ENCODE measurements around the gene UPP1.
A peak's percentile ranks its signal among the peaks of the same experiment; 100 is the strongest.

UPP1 gene

GRCh38 chr7:48085942-48086341, 3.1 kb upstream of the UPP1 start:
- no peak for DNase-seq (ENCODE audit: low read depth)

- DNase-seq (ENCODE audit: low read depth) = no peak
Observed at GRCh38 chr7:48087349-48087748, 1.7 kb upstream of the UPP1 start.

GRCh38 chr7:48088559-48089045, 463 bp upstream of the UPP1 start:
- no peak for DNase-seq (ENCODE audit: low read depth)

- no peak for DNase-seq (ENCODE audit: low read depth)
Observed at GRCh38 chr7:48090095-48090805, 1.2 kb downstream of the UPP1 start.

- no peak for DNase-seq (ENCODE audit: low read depth)
Observed at GRCh38 chr7:48091506-48092433, 2.7 kb downstream of the UPP1 start.

- no peak for DNase-seq (ENCODE audit: low read depth)
Observed at GRCh38 chr7:48094861-48095293, 5.8 kb downstream of the UPP1 start.

- no peak for DNase-seq (ENCODE audit: low read depth)
Observed at GRCh38 chr7:48096273-48096672, 7.2 kb downstream of the UPP1 start.

- no peak for DNase-seq (ENCODE audit: low read depth)
Observed at GRCh38 chr7:48097521-48098231, 8.6 kb downstream of the UPP1 start.

GRCh38 chr7:48098846-48099245, 9.8 kb downstream of the UPP1 start:
- DNase-seq (ENCODE audit: low read depth) = no peak

- no peak for DNase-seq (ENCODE audit: low read depth)
Observed at GRCh38 chr7:48099781-48100180, 10.7 kb downstream of the UPP1 start.

GRCh38 chr7:48101352-48101751, 12.3 kb downstream of the UPP1 start:
- DNase-seq (ENCODE audit: low read depth) = no peak

- DNase-seq (ENCODE audit: low read depth) = no peak
Observed at GRCh38 chr7:48101968-48102367, 12.9 kb downstream of the UPP1 start.

GRCh38 chr7:48102530-48102929, 13.5 kb downstream of the UPP1 start:
- no peak for DNase-seq (ENCODE audit: low read depth)

- no peak for DNase-seq (ENCODE audit: low read depth)
Observed at GRCh38 chr7:48105045-48105444, 16.0 kb downstream of the UPP1 start.

GRCh38 chr7:48106906-48107659, 18.0 kb downstream of the UPP1 start:
- DNase-seq (ENCODE audit: low read depth) = no peak

GRCh38 chr7:48107926-48108472, 18.9 kb downstream of the UPP1 start:
- DNase-seq (ENCODE audit: low read depth) = no peak

GRCh38 chr7:48108959-48109847, 20.1 kb downstream of the UPP1 start:
- no peak for DNase-seq (ENCODE audit: low read depth)

- peak; percentile 80 for DNase-seq (ENCODE audit: low read depth)
Observed at GRCh38 chr7:48109848-48110663, 21.0 kb downstream of the UPP1 start.

GRCh38 chr7:48110868-48111267, 21.8 kb downstream of the UPP1 start:
- no peak for DNase-seq (ENCODE audit: low read depth)
